HG02973 (cell line): ENCODE measurements around the gene ALDH1A1.

ENCODE experiments used
- ATAC-seq: cut with Tn5 transposase; IDR thresholded peaks from one replicate; pipeline ENCODE4 v1.9.1; 2021; ENCODE audit warnings: moderate library complexity; ENCODE audit not compliant: unreplicated experiment

Gene ALDH1A1

GRCh38 chr9:72898784-72899733, 53.8 kb downstream of the ALDH1A1 start:
- ATAC-seq, result no peak

- ATAC-seq, result no peak
Measured at GRCh38 chr9:72898360-72898759, 54.5 kb downstream of the ALDH1A1 start.

DNA sequence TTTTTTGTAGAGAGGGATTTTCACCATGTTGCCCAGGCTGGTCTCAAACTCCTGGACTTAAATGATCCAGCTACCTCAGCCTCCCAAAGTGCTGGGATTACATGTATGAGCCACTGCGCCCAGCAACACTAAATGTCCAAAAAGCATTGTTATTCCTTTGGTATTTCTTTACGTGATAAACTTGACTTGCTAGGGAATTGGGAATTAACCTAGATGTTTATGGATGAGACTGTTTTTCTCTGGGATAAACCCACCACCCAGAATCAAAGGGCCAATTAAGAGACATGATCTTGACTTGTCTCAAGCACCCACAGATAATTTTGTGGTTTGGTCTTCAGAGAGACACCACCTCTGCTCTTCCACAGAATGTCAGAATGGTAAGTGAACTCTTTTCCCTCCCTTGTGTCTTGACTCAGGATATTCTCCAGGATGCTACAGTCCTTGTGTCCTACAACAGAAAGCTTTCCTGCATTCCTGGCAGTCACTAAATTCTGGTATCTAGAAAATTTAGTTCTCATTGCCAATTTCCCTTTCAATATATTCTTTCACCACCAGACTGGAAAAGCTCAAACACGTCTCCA, 55.7 kb downstream of the ALDH1A1 start:
- ATAC-seq, result no peak

DNA sequence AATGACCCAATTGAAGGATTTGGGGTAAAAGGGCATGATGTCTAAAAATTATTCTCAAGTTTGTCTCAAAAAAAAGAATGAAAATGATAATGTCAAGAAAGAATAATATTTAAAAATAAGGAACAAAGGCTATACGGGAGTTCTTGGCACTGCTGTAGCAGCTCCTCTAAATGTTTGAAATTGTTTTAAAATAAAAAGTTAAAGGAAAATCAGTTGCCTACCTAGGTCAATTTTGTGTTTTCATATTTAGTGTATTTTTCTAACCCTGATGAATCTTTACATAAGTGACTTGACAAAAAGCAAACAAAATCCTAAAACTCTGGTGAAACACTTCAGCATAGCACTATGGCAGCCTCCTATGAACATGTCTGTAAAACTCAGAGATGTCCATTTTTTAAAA, 56.4 kb downstream of the ALDH1A1 start:
- no peak for ATAC-seq

GRCh38 chr9:72895122-72895521, 57.7 kb downstream of the ALDH1A1 start:
- ATAC-seq, result no peak

DNA sequence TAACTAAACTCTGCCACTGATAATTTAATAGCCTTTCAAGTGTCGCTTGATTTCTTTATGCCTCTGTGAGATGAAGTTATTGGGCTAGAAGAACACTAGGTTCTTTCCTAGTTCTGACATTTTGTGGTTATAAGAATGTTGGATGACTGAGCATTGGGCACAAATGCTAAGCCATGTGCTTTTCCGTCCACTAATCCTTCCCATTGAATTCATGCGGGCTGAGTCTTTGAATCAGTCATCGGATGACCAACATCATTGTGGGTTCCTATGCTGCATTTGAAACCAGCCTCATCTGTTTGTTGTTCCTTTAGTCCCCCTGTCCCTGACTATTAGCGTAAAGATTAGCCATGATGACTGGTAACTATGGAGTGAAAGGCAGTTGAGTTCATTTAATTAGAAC, 58.5 kb downstream of the ALDH1A1 start:
- ATAC-seq, result no peak

DNA sequence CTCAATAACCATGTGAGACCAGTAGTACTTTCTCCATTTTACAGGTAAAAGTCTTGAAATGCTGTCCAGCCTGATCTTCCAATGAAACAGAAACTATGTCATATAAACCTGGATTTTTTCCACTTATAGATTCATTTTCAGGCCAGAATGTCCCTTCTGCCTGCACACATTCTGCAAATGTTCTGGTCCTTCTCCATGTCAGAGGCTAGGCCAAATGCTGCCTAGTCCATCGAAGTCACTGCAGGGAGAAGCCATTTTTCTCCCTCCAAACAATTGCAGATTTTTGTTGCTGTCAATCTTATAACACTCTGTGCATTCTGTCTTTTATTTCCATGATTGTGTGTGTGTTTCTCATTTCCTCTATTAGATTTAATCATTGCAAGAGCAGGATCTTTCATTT, 59.4 kb downstream of the ALDH1A1 start:
- ATAC-seq, result no peak

GRCh38 chr9:72891043-72891442, 61.8 kb downstream of the ALDH1A1 start:
- ATAC-seq, result no peak

DNA sequence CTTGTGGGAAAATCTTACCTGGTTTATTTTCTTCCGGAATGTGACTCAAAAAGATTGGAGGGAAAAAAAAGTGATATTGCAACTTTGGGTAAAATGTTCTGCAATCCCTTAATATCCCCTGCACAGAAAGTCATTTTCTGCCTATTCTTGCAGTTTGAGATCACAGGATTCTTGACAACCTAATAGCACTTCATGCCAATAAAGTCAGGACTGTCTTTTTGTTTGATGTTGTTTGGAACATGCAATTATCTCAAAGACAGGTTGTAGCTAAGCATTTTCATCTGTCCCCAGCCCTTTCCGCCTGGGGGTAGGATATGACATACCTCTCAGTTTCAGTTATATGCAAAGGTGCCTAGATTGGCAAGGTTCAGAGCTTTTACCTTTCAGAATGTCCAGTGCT, 63.9 kb downstream of the ALDH1A1 start:
- ATAC-seq, result no peak

DNA sequence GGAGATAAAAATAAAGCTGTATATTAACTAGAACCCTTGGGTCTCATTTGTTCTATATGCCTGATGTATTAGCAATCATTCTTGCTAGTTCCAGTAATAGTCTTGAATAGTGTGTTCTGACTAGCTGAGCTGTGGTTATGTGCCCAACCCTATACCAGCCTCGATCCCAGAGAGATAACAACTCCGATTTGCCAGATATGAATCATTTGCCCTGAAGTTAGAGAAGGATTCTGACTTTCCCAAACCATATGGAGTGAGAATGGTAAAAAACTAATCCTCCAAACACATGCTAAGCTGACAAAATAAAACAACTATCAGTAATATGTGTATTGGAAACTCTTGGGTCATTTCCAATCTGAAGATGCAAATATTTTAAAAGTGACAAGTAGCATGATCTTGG, 64.8 kb downstream of the ALDH1A1 start:
- ATAC-seq, result no peak

GRCh38 chr9:72886386-72886785, 66.5 kb downstream of the ALDH1A1 start:
- no peak for ATAC-seq

GRCh38 chr9:72884508-72884907, 68.3 kb downstream of the ALDH1A1 start:
- ATAC-seq, result no peak

GRCh38 chr9:72883875-72884274, 69.0 kb downstream of the ALDH1A1 start:
- ATAC-seq, result no peak

DNA sequence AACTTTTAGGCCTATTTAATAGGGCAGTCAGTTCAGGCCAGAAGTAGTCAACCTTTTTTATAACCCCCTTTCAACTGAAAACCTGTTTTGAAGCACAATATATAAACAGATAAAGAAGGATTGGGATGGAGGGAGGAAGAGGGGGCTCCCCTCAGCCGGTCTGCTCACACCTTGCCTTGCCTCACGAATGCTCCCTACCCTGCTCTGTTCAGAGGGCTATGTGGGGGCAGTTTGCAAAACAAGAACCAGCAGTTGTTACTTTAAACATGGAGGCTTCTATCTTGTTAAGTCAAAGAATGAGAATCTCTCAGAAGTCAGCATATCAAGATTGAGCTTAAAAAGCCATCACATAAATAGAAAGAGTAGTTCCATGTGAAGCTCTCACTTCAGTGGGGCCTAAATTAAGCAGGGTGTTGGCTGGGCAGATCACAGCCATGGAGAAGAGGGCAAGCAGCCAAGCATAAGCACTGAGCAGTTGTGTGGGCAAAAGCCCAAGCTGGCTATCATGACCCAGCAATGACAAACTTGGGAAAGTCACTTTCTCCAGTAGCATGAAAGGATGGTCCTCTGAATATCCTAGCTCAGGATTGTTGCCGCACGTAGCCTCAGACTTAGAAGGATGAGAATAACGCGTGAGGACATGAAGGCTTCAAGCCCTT, 70.6 kb downstream of the ALDH1A1 start:
- ATAC-seq, result no peak

- no peak for ATAC-seq
Measured at GRCh38 chr9:72880821-72881220, 72.0 kb downstream of the ALDH1A1 start.

DNA sequence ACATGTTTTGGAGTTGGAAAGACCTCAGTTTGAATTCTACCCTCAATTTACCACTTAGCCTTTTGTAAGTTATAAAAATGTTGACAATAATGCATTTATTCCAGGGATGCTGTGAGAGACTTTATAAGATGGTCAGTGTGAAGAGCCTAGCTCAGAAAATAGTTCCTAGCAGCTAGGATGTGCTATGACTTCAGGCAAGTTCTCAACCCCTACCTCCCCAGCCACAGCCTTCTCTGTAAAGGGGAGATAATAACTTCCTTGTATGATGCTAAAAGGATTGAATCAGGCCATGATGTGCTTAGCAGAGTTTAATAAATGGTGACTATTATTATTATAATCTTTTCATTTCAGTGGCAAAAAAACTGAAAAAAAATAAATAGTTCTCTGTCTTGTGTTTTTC, 77.6 kb downstream of the ALDH1A1 start:
- no peak for ATAC-seq

DNA sequence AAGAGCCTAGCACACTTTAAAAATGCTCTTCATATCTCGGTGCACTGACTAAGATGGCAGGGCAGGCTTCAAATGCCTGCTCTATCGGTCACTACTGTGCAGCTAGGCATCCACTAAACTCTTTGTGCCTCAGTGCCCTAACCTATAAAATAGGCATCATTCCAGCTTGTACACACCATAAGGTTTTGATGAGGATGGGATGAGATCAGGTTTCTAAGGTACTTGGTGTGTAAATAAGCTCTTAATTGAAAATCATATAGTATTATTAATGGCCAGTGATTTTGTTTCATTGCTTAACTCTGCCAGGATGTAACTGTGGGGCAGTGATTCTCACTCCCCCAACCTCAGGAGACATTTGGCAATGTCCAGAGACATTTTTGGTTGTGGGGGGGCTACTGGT, 78.5 kb downstream of the ALDH1A1 start:
- no peak for ATAC-seq

GRCh38 chr9:72873456-72873855, 79.4 kb downstream of the ALDH1A1 start:
- ATAC-seq, result no peak

- ATAC-seq, result no peak
Measured at GRCh38 chr9:72872718-72873117, 80.1 kb downstream of the ALDH1A1 start.

- ATAC-seq, result no peak
Measured at GRCh38 chr9:72871685-72872084, 81.2 kb downstream of the ALDH1A1 start.

- no peak for ATAC-seq
Measured at GRCh38 chr9:72864327-72864726, 88.5 kb downstream of the ALDH1A1 start.
